ENCODE measurements around the gene MS4A10.

- TF ChIP-seq, protein P1, sequence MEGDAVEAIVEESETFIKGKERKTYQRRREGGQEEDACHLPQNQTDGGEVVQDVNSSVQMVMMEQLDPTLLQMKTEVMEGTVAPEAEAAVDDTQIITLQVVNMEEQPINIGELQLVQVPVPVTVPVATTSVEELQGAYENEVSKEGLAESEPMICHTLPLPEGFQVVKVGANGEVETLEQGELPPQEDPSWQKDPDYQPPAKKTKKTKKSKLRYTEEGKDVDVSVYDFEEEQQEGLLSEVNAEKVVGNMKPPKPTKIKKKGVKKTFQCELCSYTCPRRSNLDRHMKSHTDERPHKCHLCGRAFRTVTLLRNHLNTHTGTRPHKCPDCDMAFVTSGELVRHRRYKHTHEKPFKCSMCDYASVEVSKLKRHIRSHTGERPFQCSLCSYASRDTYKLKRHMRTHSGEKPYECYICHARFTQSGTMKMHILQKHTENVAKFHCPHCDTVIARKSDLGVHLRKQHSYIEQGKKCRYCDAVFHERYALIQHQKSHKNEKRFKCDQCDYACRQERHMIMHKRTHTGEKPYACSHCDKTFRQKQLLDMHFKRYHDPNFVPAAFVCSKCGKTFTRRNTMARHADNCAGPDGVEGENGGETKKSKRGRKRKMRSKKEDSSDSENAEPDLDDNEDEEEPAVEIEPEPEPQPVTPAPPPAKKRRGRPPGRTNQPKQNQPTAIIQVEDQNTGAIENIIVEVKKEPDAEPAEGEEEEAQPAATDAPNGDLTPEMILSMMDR (IDR thresholded peaks at IDR 0.05), result no peak
- no peak for TF ChIP-seq POLR2A (IDR thresholded peaks at IDR 0.05)
Measured at GRCh38 chr11:60838132-60838531, 53.0 kb downstream of the MS4A10 start.
